Chondrocyte (in vitro differentiated cells): Measurements from ENCODE around the gene CAB39L. TPM values are rescaled to one million over a fixed set of nuclear protein-coding genes. Genes with fewer than 3 reads are reported as not detected.

ENCODE experiments used
- DNase-seq: peaks from one replicate; pipeline ENCODE4 v3.0.0; 2021; ENCODE audit warnings: mixed read lengths, low spot score
- H3K27ac Mint-ChIP-seq: one replicate; pipeline ENCODE4 v1.8.0; 2021; ENCODE audit warnings: mild to moderate bottlenecking, moderate library complexity, mixed read lengths; ENCODE audit not compliant: unreplicated experiment
- H3K27me3 Mint-ChIP-seq: 2 replicates; pipeline ENCODE4 v1.8.0; 2021; ENCODE audit warnings: low read depth, mixed read lengths
- H3K36me3 Mint-ChIP-seq: 2 replicates; pipeline ENCODE4 v1.8.0; 2021; ENCODE audit warnings: low read depth, mixed read lengths
- H3K4me1 Mint-ChIP-seq: 2 replicates; pipeline ENCODE4 v1.8.0; 2021; ENCODE audit warnings: low read depth, mild to moderate bottlenecking, mixed read lengths
- H3K4me3 Mint-ChIP-seq: one replicate; pipeline ENCODE4 v1.8.0; 2021; ENCODE audit warnings: mild to moderate bottlenecking, moderate library complexity, mixed read lengths; ENCODE audit not compliant: unreplicated experiment
- H3K9me3 Mint-ChIP-seq: 2 replicates; pipeline ENCODE4 v1.8.0; 2021; ENCODE audit warnings: low read depth, mixed read lengths
- CTCF ChIP-seq: fragments of 200-600 bp; sonication (generic); IDR thresholded peaks from 2 replicates; pipeline ENCODE4 v1.5.0; 2021; ENCODE audit warnings: antibody characterized with exemption, mild to moderate bottlenecking, moderate library complexity
- total RNA-seq: library from RNA; stranded (reverse); gene quantifications from 3 replicates; pipeline ENCODE4 v1.2.1, GENCODE V29; 2021

CAB39L gene
- total RNA-seq, 1 donor from 2014 or later: 6.0 TPM

- Mint-ChIP-seq H3K9me3 (no peaks in the 10 kb centered on the region), H3K27me3 (no peaks in the 10 kb centered on the region), H3K4me1 (peaks cover 45% of the 10 kb centered on the region), H3K36me3 (no peaks in the 10 kb centered on the region), H3K4me3 (peak overlapping the region; percentile 14), H3K27ac (peak overlapping the region; percentile 90)
- DNase-seq: no peak
- no peak for TF ChIP-seq CTCF
These were observed 70.1 kb downstream of the CAB39L start for GRCh38 chr13:49373716-49374115.

- no peaks in the 10 kb centered on the region for H3K27me3 Mint-ChIP-seq
- H3K27ac Mint-ChIP-seq: no peak overlapping the region
- H3K9me3 Mint-ChIP-seq: no peaks in the 10 kb centered on the region
- no peak for TF ChIP-seq CTCF
- DNase-seq: no peak
- H3K4me3 Mint-ChIP-seq: no peak overlapping the region
- H3K4me1 Mint-ChIP-seq: peaks cover 61% of the 10 kb centered on the region
- no peaks in the 10 kb centered on the region for H3K36me3 Mint-ChIP-seq
These were observed 71.8 kb downstream of the CAB39L start for GRCh38 chr13:49371943-49372613.

GRCh38 chr13:49370371-49370770 lies 73.5 kb downstream of the CAB39L start:
- Mint-ChIP-seq H3K4me3 (no peak overlapping the region), H3K9me3 (no peaks in the 10 kb centered on the region), H3K27ac (no peak overlapping the region), H3K4me1 (peaks cover 67% of the 10 kb centered on the region), H3K36me3 (no peaks in the 10 kb centered on the region), H3K27me3 (no peaks in the 10 kb centered on the region)
- no peak for DNase-seq
- peak; percentile 17 for TF ChIP-seq CTCF

- no peak for DNase-seq
- no peaks in the 10 kb centered on the region for H3K27me3 Mint-ChIP-seq
- H3K4me1 Mint-ChIP-seq: peaks cover 65% of the 10 kb centered on the region
- H3K9me3 Mint-ChIP-seq: peaks cover 3% of the 10 kb centered on the region
- TF ChIP-seq CTCF: no peak
- H3K27ac Mint-ChIP-seq: peak overlapping the region; percentile 28
- no peak overlapping the region for H3K4me3 Mint-ChIP-seq
- H3K36me3 Mint-ChIP-seq: peaks cover 2% of the 10 kb centered on the region
These were observed 74.0 kb downstream of the CAB39L start for GRCh38 chr13:49369866-49370265.

- Mint-ChIP-seq H3K9me3 (peaks cover 10% of the 10 kb centered on the region), H3K36me3 (peaks cover 8% of the 10 kb centered on the region), H3K4me1 (peaks cover 53% of the 10 kb centered on the region), H3K27me3 (no peaks in the 10 kb centered on the region), H3K27ac (peak overlapping the region; percentile 57), H3K4me3 (no peak overlapping the region)
- DNase-seq: no peak
- TF ChIP-seq CTCF: no peak
These were observed 75.2 kb downstream of the CAB39L start for GRCh38 chr13:49368688-49369087.
